GM23338 (cell line): ENCODE measurements around the gene RAB22A. TPM values are rescaled to one million over a fixed set of nuclear protein-coding genes. Genes with fewer than 3 reads are reported as not detected.
A peak's percentile ranks its signal among the peaks of the same experiment; 100 is the strongest.

Source experiments
- ATAC-seq: fragments of 200-7000 bp; cut with Tn5 transposase; 3 replicates; pipeline ENCODE4 v1.9.1; 2020
- DNase-seq: peaks from one replicate; pipeline ENCODE4 v3.0.0-alpha.2; 2015; ENCODE audit warnings: low spot score
- H2AFZ ChIP-seq: fragments of 200-600 bp; sonication (generic); 2 replicates; pipeline ENCODE4 v1.8.0; 2016; ENCODE audit warnings: antibody characterized with exemption, mild to moderate bottlenecking, moderate library complexity
- H3F3A ChIP-seq: fragments of 200-600 bp; sonication (generic); replicated peaks from 2 replicates; pipeline ENCODE4 v1.8.0; 2017; ENCODE audit warnings: antibody characterized with exemption, mixed run types, low read depth
- H3K27ac ChIP-seq: fragments of 200-600 bp; sonication (generic); 2 replicates; pipeline ENCODE4 v1.6.1; 2016; ENCODE audit warnings: low read depth
- H3K27me3 ChIP-seq: fragments of 200-600 bp; sonication (generic); 2 replicates; pipeline ENCODE4 v1.8.0; 2016; ENCODE audit warnings: mild to moderate bottlenecking, mixed run types, moderate library complexity; ENCODE audit not compliant: insufficient read depth
- H3K36me3 ChIP-seq: fragments of 200-600 bp; sonication (generic); 2 replicates; pipeline ENCODE4 v1.8.0; 2016; ENCODE audit warnings: mild to moderate bottlenecking; ENCODE audit not compliant: insufficient read depth
- H3K4me1 ChIP-seq: fragments of 200-600 bp; sonication (generic); 2 replicates; pipeline ENCODE4 v1.8.0; 2016; ENCODE audit warnings: mild to moderate bottlenecking, moderate library complexity; ENCODE audit not compliant: insufficient read depth
- H3K4me2 ChIP-seq: fragments of 200-600 bp; sonication (generic); 2 replicates; pipeline ENCODE4 v1.7.1; 2017; ENCODE audit warnings: mixed run types
- H3K4me3 ChIP-seq: fragments of 200-600 bp; sonication (generic); 2 replicates; pipeline ENCODE4 v1.6.1; 2016; ENCODE audit warnings: mixed run types
- H3K79me2 ChIP-seq: fragments of 200-600 bp; sonication (generic); replicated peaks from 2 replicates; pipeline ENCODE4 v1.8.0; 2017; ENCODE audit warnings: mild to moderate bottlenecking; ENCODE audit not compliant: insufficient read depth
- H3K9me2 ChIP-seq: fragments of 200-600 bp; sonication (generic); 2 replicates; pipeline ENCODE4 v1.8.0; 2017; ENCODE audit not compliant: insufficient read depth
- H4K20me1 ChIP-seq: fragments of 200-600 bp; sonication (generic); replicated peaks from 2 replicates; pipeline ENCODE4 v1.8.0; 2017; ENCODE audit warnings: mild to moderate bottlenecking; ENCODE audit not compliant: insufficient read depth
- H3K27ac Mint-ChIP-seq: 2 replicates; pipeline ENCODE4 v1.8.0; 2020; ENCODE audit warnings: inconsistent platforms, mild to moderate bottlenecking, moderate library complexity, mixed read lengths
- H3K27me3 Mint-ChIP-seq: 3 replicates; pipeline ENCODE4 v1.8.0; 2022; ENCODE audit warnings: low read depth, mild to moderate bottlenecking, moderate library complexity, mixed read lengths, inconsistent platforms; ENCODE audit not compliant: insufficient read depth, poor library complexity
- H3K36me3 Mint-ChIP-seq: 3 replicates; pipeline ENCODE4 v1.8.0; 2021; ENCODE audit warnings: low read depth, mild to moderate bottlenecking, inconsistent platforms, moderate library complexity, mixed read lengths
- H3K4me1 Mint-ChIP-seq: 3 replicates; pipeline ENCODE4 v1.8.0; 2020; ENCODE audit warnings: mild to moderate bottlenecking, inconsistent platforms, mixed read lengths
- H3K4me3 Mint-ChIP-seq: 3 replicates; pipeline ENCODE4 v1.8.0; 2021; ENCODE audit warnings: moderate library complexity, mild to moderate bottlenecking, inconsistent platforms, mixed read lengths
- H3K9me3 Mint-ChIP-seq: 3 replicates; pipeline ENCODE4 v1.8.0; 2020; ENCODE audit warnings: moderate library complexity, mild to moderate bottlenecking, inconsistent platforms, mixed read lengths
- CREB1 ChIP-seq: fragments of 250-450 bp; sonication (Bioruptor Pico); IDR thresholded peaks from 2 replicates; pipeline ENCODE4 v1.5.0; 2020; ENCODE audit warnings: low read depth, mild to moderate bottlenecking, moderate library complexity
- CTCF ChIP-seq, 2 experiments: fragments of 200-600 bp in 1 of 2; sonication (generic) in 1 of 2; conservative IDR thresholded peaks; 2 replicates each; pipeline versions ENCODE4 v1.5.1 to v1.6.1; 2016 to 2017; ENCODE audit warnings: antibody characterized with exemption in 2 of 2, low read depth in 2 of 2, mild to moderate bottlenecking in 2 of 2, moderate library complexity in 1 of 2
- ETS1 ChIP-seq: IDR thresholded peaks from 2 replicates; pipeline ENCODE4 v1.6.1; 2016; ENCODE audit warnings: antibody characterized with exemption
- EZH2 ChIP-seq: fragments of 200-600 bp; sonication (generic); IDR thresholded peaks from one replicate; pipeline ENCODE4 v1.8.0; 2017; ENCODE audit warnings: antibody characterized with exemption, mild to moderate bottlenecking, low read depth; ENCODE audit not compliant: unreplicated experiment
- JUNB ChIP-seq: IDR thresholded peaks from one replicate; pipeline ENCODE4 v1.6.1; 2016; ENCODE audit warnings: antibody characterized with exemption; ENCODE audit not compliant: unreplicated experiment
- NANOG ChIP-seq: IDR thresholded peaks from 2 replicates; pipeline ENCODE4 v1.6.1; 2016; ENCODE audit warnings: antibody characterized with exemption, borderline replicate concordance
- POLR2AphosphoS5 ChIP-seq: IDR thresholded peaks from 2 replicates; pipeline ENCODE4 v1.6.1; 2016; ENCODE audit warnings: antibody characterized with exemption, low read depth
- REST ChIP-seq: IDR thresholded peaks from one replicate; pipeline ENCODE4 v1.6.1; 2018; ENCODE audit warnings: antibody characterized with exemption; ENCODE audit not compliant: unreplicated experiment
- STAT1 ChIP-seq: IDR thresholded peaks from one replicate; pipeline ENCODE4 v1.6.1; 2016; ENCODE audit warnings: antibody characterized with exemption; ENCODE audit not compliant: unreplicated experiment
- ZNF114 ChIP-seq: fragments of 250-450 bp; sonication (Bioruptor Pico); IDR thresholded peaks from 2 replicates; pipeline ENCODE4 v1.5.0; 2020; ENCODE audit warnings: mild to moderate bottlenecking, moderate library complexity
- ZNF331 ChIP-seq: fragments of 250-450 bp; sonication (Bioruptor Pico); IDR thresholded peaks from 2 replicates; pipeline ENCODE4 v1.5.0; 2020; ENCODE audit warnings: low read depth, mild to moderate bottlenecking, moderate library complexity
- polyA plus RNA-seq: library from polyadenylated mRNA; unstranded; fragments of >200 nt; fragmentation: Nextera tagmentation; extraction: Ambion mirVana; gene quantifications from 2 replicates; pipeline ENCODE4 v1.2.1, GENCODE V29; 2016
- total RNA-seq: library from RNA; depleted of rRNA; stranded (reverse); fragments of >200 nt; shearing (Covaris generic); gene quantifications from 2 replicates; pipeline ENCODE4 v1.2.3, GENCODE V29; 2014

Gene RAB22A
- total and polyA plus RNA-seq, 2 experiments from 2014 or later = 3.3 to 6.8 TPM

- no peak overlapping the region for H3K4me2 ChIP-seq
- Mint-ChIP-seq H3K27me3 (peaks cover 1% of the 10 kb centered on the region), H3K9me3 (no peaks in the 10 kb centered on the region), H3K4me3 (no peak overlapping the region), H3K36me3 (peaks cover 18% of the 10 kb centered on the region), H3K4me1 (peaks cover 22% of the 10 kb centered on the region), H3K27ac (no peak overlapping the region)
- peaks cover 22% of the 10 kb centered on the region for H3K9me2 ChIP-seq
- H3F3A ChIP-seq = 0 out of 2 replicates have a peak, but pooled peaks cover 3% of the 10 kb centered on the region
- no peak overlapping the region for H3K27ac ChIP-seq
- no peaks in the 10 kb centered on the region for H3K27me3 ChIP-seq
- H3K4me3 ChIP-seq = no peak overlapping the region
- TF ChIP-seq CTCF (conservative IDR thresholded peaks at IDR 0.05; ENCODE audit: low read depth in 2 of 2) (no peak), NANOG (no peak), ETS1 (no peak), EZH2 (no peak), ZNF114 (no peak), CREB1 (no peak), STAT1 (no peak), POLR2AphosphoS5 (no peak)
- no peak for DNase-seq
- H2AFZ ChIP-seq = no peak overlapping the region
- no peak for ATAC-seq
- no peaks in the 10 kb centered on the region for H4K20me1 ChIP-seq
- H3K4me1 ChIP-seq = peaks cover 23% of the 10 kb centered on the region
- H3K36me3 ChIP-seq = no peaks in the 10 kb centered on the region
- H3K79me2 ChIP-seq = peaks cover 29% of the 10 kb centered on the region
These were observed 31.3 kb downstream of the RAB22A start for GRCh38 chr20:58340853-58341252.

GRCh38 chr20:58342104-58342945 is 32.8 kb downstream of the RAB22A start:
- DNase-seq (no peak), ATAC-seq (no peak)
- no peak overlapping the region for H2AFZ ChIP-seq
- H3K36me3 Mint-ChIP-seq = peaks cover 26% of the 10 kb centered on the region
- peak overlapping the region; percentile 59 for H3K4me2 ChIP-seq
- H3K9me2 ChIP-seq = peaks cover 16% of the 10 kb centered on the region
- H3K27ac ChIP-seq = no peak overlapping the region
- TF ChIP-seq CTCF (conservative IDR thresholded peaks at IDR 0.05; ENCODE audit: low read depth in 2 of 2) (no peak), JUNB (no peak), ZNF331 (CRISPR knock-in tag) (no peak), REST (no peak)
- H3K9me3 Mint-ChIP-seq = no peaks in the 10 kb centered on the region
- H3K4me1 ChIP-seq = peaks cover 23% of the 10 kb centered on the region
- H3K4me3 Mint-ChIP-seq = no peak overlapping the region
- peaks cover 1% of the 10 kb centered on the region for H3K27me3 Mint-ChIP-seq
- no peaks in the 10 kb centered on the region for H4K20me1 ChIP-seq
- no peak overlapping the region for H3K27ac Mint-ChIP-seq
- no peak overlapping the region for H3K4me3 ChIP-seq
- 0 out of 2 replicates have a peak, but pooled peaks cover 3% of the 10 kb centered on the region for H3F3A ChIP-seq
- H3K4me1 Mint-ChIP-seq = peaks cover 22% of the 10 kb centered on the region
- H3K79me2 ChIP-seq = peaks cover 29% of the 10 kb centered on the region
- no peaks in the 10 kb centered on the region for H3K36me3 ChIP-seq
- no peaks in the 10 kb centered on the region for H3K27me3 ChIP-seq
